ENCODE results near the gene GOPC.
"Not testable (repeated sequence)": the region's sequence is repeated elsewhere in the genome, so short reads cannot be mapped to it uniquely, and the experiment has no call there.

The GOPC gene

GRCh38 chr6:117530467-117531242 is 71.7 kb downstream of the GOPC start:
- no peak for TF ChIP-seq CTCF (IDR thresholded peaks at IDR 0.05; ENCODE audit: low read depth, low read length)
- no peak overlapping the region for H3K4me3 ChIP-seq (ENCODE audit: low read depth, low read length)

- no peak overlapping the region for H3K4me3 ChIP-seq (ENCODE audit: low read depth, low read length)
- no peak for TF ChIP-seq CTCF (IDR thresholded peaks at IDR 0.05; ENCODE audit: low read depth, low read length)
Observed at GRCh38 chr6:117525607-117526006, 76.7 kb downstream of the GOPC start.

GRCh38 chr6:117521791-117522502 is 80.4 kb downstream of the GOPC start:
- H3K4me3 ChIP-seq (ENCODE audit: low read depth, low read length), result no peak overlapping the region
- TF ChIP-seq CTCF (IDR thresholded peaks at IDR 0.05; ENCODE audit: low read depth, low read length), result no peak

- no peak overlapping the region for H3K4me3 ChIP-seq (ENCODE audit: low read depth, low read length)
- no peak for TF ChIP-seq CTCF (IDR thresholded peaks at IDR 0.05; ENCODE audit: low read depth, low read length)
Observed at GRCh38 chr6:117520603-117521395, 81.5 kb downstream of the GOPC start.

GRCh38 chr6:117518870-117519269 is 83.4 kb downstream of the GOPC start:
- TF ChIP-seq CTCF (IDR thresholded peaks at IDR 0.05; ENCODE audit: low read depth, low read length), result no peak
- H3K4me3 ChIP-seq (ENCODE audit: low read depth, low read length), result no peak overlapping the region

GRCh38 chr6:117517995-117518394 is 84.3 kb downstream of the GOPC start:
- not testable (repeated sequence) for H3K4me3 ChIP-seq (ENCODE audit: low read depth, low read length)

- no peak for TF ChIP-seq CTCF (IDR thresholded peaks at IDR 0.05; ENCODE audit: low read depth, low read length)
- H3K4me3 ChIP-seq (ENCODE audit: low read depth, low read length), result no peak overlapping the region
Observed at GRCh38 chr6:117515326-117515725, 87.0 kb downstream of the GOPC start.

Data from WI38 (cell line).